Stimulated activated naive CD8-positive, alpha-beta T cell treated with anti-CD3 and anti-CD28 coated beads, Interleukin-15, Interleukin-2, amounts not matched to agents 100 U/mL and 50 U/mL, for 24 hours (primary cell): Measurements from ENCODE around the gene IFT43.
A peak's percentile ranks its signal among the peaks of the same experiment; 100 is the strongest.
"Not testable (repeated sequence)": the region's sequence is repeated elsewhere in the genome, so short reads cannot be mapped to it uniquely, and the experiment has no call there.

Experiments used
- ATAC-seq: fragments of 150-1000 bp; cut with Tn5 transposase; one replicate; pipeline ENCODE4 v1.10.0; 2021
- DNase-seq: peaks from one replicate; pipeline ENCODE4 v3.0.0; 2021

IFT43 gene

DNA sequence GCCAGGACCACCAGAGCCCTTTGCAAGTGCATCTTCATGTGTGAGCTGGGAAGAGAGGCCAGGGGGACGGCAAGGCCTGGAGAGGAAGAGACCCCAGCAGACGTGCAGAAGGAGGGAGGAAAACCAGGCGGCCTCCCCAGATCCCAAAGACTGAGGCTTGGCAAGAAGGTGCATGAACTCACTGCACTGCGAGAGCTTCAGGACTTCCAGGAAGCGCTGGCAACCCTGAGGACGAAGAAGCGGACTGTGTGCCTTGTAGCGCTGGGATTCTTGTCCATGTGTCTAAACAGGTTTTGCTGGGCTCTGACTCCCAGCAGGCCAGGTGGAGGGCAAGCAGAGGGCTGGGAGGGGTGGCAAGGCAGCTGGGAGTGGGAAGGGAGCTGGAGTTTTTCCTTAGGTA lies 4.7 kb upstream of the IFT43 start:
- DNase-seq: no peak
- ATAC-seq: no peak

DNA sequence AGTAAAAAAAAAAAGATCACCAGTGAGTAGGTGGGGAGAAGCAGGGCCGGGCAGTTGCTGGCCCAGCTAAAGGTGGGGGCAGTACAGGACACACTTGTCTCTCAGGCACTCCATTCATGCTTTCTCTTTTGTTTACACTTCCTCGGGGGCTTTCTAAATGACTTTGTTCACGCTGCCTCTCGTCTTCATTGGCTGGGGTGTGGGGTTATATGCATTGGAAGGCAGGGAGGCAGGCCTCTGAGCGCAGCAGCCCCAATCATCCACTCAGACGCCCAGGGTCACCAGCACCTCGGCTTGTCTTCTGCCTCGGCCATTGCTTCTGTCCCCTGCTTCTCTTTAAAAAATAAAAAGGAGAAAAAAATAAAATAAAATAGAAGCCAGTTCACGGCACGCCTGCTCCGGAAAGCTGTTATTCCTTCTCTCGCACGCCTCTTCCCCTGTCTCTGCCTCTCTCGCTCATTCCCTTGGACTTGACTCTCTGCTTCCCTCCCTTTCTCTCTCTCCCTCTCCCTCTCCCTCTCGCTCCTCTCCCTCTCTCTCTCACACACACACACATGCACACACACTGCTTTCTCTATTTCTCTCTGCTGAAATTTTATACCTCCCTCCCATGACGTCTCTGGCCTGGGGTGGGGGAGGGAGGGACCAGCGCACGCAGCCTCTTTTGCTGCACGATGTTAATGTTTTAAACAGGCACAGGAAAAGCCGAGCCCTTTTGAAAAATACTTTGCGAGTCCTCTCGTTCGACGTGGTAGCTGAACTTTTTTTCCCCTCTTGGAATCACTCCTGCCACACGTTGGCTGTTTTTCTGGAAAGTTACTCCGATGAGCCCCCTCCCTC lies 3.9 kb upstream of the IFT43 start, which contains the start of gene TGFB3:
Gene TGFB3, minus strand, starts transcription at position 570 of the 840 bp plus-strand sequence. CDS start 1,102 bp downstream, outside the sequence.
- ATAC-seq (peak; percentile 49), DNase-seq (peak; percentile 49)

DNA sequence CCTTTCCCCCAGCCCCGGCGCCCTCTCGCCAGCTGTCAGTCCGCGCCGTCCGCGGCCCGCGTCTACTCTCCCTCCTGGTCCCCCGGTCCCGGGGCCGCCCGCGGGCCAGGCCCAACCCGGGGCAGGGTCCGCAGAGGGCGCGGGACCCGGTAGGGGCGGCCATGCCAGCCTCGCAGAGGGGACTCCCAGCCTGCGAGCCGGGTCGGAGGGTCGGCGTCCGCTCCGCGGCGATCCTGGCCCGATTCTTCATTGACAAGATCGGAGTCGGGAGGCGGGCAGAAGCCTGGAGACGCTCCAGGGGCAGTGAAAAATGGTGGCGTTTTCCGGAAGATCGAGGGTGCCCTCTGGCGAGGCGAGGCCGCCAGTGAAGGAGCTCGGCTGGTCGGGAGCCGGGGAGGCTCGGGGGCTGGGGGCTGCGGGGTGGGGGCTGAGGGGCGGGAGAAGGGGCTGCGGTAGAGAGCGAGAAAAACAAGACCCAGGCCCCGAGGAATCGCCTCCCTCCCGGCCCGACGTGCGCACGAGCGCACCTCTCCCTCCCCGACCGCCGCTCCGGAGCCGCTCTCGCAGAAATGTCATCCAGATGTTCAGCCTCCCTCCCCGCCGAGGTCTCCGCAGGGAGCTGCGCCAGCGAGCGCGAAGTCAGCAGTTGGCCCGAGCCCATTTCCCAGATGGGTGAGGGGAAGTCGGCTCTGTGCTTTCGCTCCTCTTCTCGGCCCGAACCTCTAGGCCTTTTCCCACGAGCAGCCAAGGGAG lies 3.1 kb upstream of the IFT43 start:
- DNase-seq (peak; percentile 79), ATAC-seq (peak; percentile 72)

GRCh38 chr14:75983019-75983358 lies 2.6 kb upstream of the IFT43 start:
- no peak for ATAC-seq
- no peak for DNase-seq

- DNase-seq: no peak
- ATAC-seq: no peak
Measured at GRCh38 chr14:75984674-75985073, 889 bp upstream of the IFT43 start.

DNA sequence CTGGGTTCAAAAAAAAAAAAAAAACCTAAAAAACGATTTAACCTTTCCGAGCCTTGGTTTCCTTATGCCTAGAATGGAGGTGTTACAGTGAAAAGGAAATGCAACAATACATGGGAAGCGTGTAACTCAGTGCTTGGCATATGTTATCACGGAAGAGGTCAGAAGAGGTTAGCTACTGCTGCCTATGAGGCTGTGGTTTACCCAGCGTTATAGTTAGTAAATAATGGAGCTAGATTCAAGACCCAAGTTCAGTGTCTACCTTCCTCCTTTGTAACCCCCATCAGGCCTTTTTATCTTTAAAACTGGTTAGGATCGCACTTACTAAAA lies 839 bp downstream of the IFT43 start:
- DNase-seq (no peak), ATAC-seq (no peak)

GRCh38 chr14:75987201-75987970 lies 1.8 kb downstream of the IFT43 start:
- ATAC-seq (no peak), DNase-seq (no peak)

GRCh38 chr14:75989134-75989533 lies 3.6 kb downstream of the IFT43 start:
- DNase-seq (no peak), ATAC-seq (no peak)

GRCh38 chr14:75990297-75990696 lies 4.7 kb downstream of the IFT43 start:
- ATAC-seq: no peak
- DNase-seq: no peak

GRCh38 chr14:75991753-75992152 lies 6.2 kb downstream of the IFT43 start:
- DNase-seq (no peak), ATAC-seq (no peak)

DNA sequence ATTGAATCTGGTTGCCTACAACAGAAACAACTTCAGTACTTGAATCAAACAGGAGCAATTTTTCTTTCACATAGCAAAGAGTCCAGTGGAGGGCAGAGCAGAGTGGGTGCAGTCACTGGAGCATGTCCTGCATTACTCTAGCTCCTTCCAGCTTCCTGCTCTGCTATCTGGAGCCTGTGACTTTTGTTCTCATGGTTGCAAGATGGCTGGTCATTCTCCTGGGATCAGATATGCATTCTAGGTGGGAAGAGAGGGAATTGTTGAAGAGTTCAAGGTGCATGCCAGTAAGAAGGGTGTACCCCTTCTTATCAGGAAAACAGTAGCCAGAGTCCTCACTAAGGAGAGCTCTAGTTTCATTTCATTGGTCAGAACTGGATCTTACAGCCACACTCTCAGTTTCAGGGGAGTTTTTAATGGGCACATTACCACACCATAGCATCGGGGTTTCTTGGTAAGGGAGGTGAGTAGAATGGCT lies 8.0 kb downstream of the IFT43 start:
- ATAC-seq (no peak), DNase-seq (no peak)

DNA sequence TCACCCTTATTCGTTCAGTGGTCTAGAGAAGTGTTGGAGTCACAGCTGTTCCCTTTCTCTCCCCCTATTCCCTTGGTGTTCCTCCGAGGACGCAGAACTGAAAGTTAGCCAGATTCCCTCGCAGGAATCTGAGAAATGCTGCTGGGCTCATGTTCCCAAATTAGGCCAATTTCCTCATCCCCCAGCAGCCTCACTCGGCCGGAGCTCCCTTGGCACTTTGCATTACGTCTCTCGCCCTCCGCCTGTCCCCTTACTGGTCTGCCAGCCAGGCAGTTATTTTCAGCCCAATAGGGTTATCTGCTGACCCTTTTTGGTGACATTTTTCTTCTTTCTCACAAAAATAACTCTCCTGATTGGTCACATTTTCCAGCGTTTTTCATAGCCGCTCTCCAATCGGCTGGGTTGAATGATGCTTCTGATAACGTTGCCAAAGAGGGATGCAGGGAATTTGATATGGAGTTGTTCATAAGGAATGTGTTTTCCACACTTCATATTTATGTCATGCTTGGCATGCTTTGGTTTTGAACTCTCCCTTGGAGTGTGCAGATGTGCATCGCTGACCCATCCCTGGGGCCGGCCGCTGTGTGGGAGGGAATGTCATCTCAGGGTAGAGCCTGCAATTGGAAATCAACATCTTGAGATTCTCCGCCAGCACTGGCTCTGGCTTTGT lies 9.9 kb downstream of the IFT43 start:
- ATAC-seq (no peak), DNase-seq (no peak)

- DNase-seq: no peak
- no peak for ATAC-seq
Measured at GRCh38 chr14:75996488-75996887, 10.9 kb downstream of the IFT43 start.

GRCh38 chr14:75999511-76000190 lies 14.1 kb downstream of the IFT43 start:
- ATAC-seq (no peak), DNase-seq (no peak)

GRCh38 chr14:76002383-76002782 lies 16.8 kb downstream of the IFT43 start:
- DNase-seq: no peak
- ATAC-seq: no peak

- DNase-seq: no peak
- no peak for ATAC-seq
Measured at GRCh38 chr14:76006253-76006652, 20.7 kb downstream of the IFT43 start.

DNA sequence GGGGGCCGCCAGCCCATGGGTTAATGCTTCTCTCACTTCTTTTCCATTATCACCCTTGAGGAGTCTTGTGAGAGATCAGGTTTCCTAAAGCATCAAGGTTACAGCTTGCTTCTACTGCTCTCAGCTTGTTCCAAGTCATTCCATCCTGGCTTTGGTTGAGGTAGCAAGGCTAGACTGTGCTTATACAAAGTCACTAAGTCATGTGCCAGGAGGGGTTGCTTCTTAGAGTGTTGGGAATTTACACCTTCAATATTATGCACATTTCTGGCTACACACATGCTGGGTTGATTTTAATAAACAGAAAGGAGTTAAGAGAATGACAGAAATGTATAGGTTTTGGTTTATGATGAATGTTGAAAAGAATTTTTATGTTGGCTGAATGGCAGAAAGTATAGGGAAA lies 21.8 kb downstream of the IFT43 start:
- DNase-seq (no peak), ATAC-seq (no peak)

- no peak for DNase-seq
- no peak for ATAC-seq
Measured at GRCh38 chr14:76007852-76008251, 22.3 kb downstream of the IFT43 start.

- not testable (repeated sequence) for DNase-seq, ATAC-seq
Measured at GRCh38 chr14:76009627-76010026, 24.1 kb downstream of the IFT43 start.

GRCh38 chr14:76011930-76012329 lies 26.4 kb downstream of the IFT43 start:
- DNase-seq (no peak), ATAC-seq (no peak)

DNA sequence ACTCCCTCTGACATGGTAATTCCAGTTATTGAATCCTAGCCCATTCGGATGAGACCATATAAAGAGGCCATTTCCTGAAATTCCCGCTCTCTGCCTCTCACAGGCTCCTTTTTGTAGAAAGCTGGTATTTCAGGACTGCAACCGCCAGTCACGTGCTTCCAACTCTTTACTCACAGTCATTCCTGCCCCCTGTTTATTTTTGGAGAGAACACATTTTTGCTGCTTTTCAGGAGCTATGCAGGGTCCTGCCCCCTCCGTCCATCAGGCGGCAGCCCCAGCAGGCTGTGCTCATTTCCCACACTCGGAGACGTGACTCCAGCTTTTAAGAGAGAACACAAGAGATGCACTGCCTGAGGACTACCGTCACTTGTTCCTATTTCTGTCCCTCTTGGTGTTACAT lies 26.8 kb downstream of the IFT43 start:
- ATAC-seq: no peak
- DNase-seq: no peak

DNA sequence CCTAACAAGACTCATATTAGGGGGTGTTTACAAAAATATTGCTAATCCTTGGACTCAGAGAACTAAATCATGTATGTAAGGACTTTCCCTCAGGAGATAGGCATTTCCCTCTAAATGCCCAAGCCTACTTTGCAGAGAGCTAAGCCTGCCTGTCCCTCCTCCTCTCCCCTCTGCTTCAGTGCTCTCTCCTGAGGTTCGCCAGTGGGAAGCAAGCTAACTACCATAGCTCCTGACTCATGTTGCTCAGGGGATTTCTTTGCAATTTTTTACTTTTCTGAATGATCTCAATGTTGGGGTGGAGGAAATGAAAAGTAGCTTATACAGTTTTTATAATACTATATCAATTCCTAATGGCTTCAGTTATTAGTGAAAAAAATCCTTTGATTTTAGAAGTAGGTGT lies 29.6 kb downstream of the IFT43 start:
- ATAC-seq (no peak), DNase-seq (no peak)
